ENCODE measurements around the gene CRIP2. TPM values are rescaled to one million over a fixed set of nuclear protein-coding genes. Genes with fewer than 3 reads are reported as not detected.

CRIP2 gene, protein sequence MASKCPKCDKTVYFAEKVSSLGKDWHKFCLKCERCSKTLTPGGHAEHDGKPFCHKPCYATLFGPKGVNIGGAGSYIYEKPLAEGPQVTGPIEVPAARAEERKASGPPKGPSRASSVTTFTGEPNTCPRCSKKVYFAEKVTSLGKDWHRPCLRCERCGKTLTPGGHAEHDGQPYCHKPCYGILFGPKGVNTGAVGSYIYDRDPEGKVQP
- total RNA-seq, result 60.6 and 177 TPM in 2 replicates

GRCh38 chr14:105474483-105475268, at the start of gene CRIP2:
TSS of gene CRIP2 (plus strand) at chr14:105474821. CDS start at chr14:105474863, 42 bp downstream.

GRCh38 chr14:105486163-105486973, 11.7 kb downstream of the CRIP2 start, which contains the start of gene CRIP1:
TSS of gene CRIP1 (plus strand) at chr14:105486886. CDS start at chr14:105487260, 374 bp downstream.

GRCh38 chr14:105490572-105491365, 16.1 kb downstream of the CRIP2 start, which contains the start of gene TEDC1:
TSS of gene TEDC1 (plus strand) at chr14:105491246. CDS start at chr14:105491376, 130 bp downstream.

GRCh38 chr14:105525861-105526775, 51.5 kb downstream of the CRIP2 start, which contains the start of gene TMEM121:
TSS of gene TMEM121 (plus strand) at chr14:105526583. CDS start at chr14:105528835, 2,252 bp downstream.

Other genes with a start within 250 kb of the CRIP2 start
- gene BTBD6, start 226.3 kb upstream of the CRIP2 start, total RNA-seq, result 45.9 and 57.3 TPM in 2 replicates
- gene BRF1, start 173.8 kb upstream of the CRIP2 start, total RNA-seq, result 25.3 and 34.3 TPM in 2 replicates
- 46.3 and 56.9 TPM in 2 replicates for gene PACS2, start 160.1 kb upstream of the CRIP2 start, total RNA-seq
- gene TEX22, start 76.3 kb upstream of the CRIP2 start, total RNA-seq, result 0.43 and 0.82 TPM in 2 replicates
- 43.3 and 74.5 TPM in 2 replicates for gene MTA1, start 55.0 kb upstream of the CRIP2 start, total RNA-seq
- gene CRIP1, start 12.1 kb downstream of the CRIP2 start, total RNA-seq, result 2.2 and 7.5 TPM in 2 replicates
- gene TEDC1, start 16.4 kb downstream of the CRIP2 start, total RNA-seq, result 3.6 and 6.0 TPM in 2 replicates
- gene TMEM121, start 51.8 kb downstream of the CRIP2 start, total RNA-seq, result 8.2 and 11.5 TPM in 2 replicates

Measured in pericardium fibroblast (primary cell).